NCI-H1694 treated with DMSO at 0.1 percent for 48 hours (cell line): ENCODE measurements around the gene TKTL1.
A peak's percentile ranks its signal among the peaks of the same experiment; 100 is the strongest.
"Not testable (repeated sequence)": the region's sequence is repeated elsewhere in the genome, so short reads cannot be mapped to it uniquely, and the experiment has no call there.

Experiments
- DNase-seq: peaks from one replicate; lab custom pipeline; 2025; lab: John Stamatoyannopoulos, UW

TKTL1 gene

DNA sequence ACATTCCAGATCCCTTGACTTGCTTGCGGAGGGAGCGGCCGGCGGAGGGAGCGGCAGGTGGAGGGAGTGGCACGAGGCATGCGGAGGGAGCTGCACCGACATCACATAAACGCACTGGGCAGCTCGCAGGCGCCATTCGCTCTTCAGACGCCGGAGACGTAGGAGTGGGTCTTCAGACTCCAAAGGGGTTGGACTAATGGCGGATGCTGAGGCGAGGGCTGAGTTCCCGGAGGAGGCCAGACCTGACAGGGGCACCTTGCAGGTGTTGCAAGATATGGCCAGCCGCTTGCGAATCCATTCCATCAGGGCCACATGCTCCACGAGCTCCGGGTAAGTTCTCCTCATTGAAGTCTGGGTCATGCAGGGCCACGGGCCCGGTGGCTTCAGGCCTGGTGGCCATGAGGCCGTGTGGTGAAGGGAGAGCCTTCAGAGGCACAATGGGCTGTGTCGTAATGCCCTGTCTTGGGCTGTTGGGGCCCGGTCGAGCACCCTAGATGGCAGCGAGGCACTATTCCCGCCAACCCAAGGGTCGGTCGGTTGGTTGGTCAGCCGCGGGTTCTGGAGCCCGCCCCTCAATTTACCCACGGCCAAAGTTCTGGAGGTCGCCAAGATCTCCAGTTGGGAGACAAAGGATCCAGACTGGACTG lies at the start of gene TKTL1:
TKTL1 (plus strand) TSS at position 132 of the 647 bp plus-strand sequence; CDS start at position 197, 65 bp downstream.
- no peak for DNase-seq

DNA sequence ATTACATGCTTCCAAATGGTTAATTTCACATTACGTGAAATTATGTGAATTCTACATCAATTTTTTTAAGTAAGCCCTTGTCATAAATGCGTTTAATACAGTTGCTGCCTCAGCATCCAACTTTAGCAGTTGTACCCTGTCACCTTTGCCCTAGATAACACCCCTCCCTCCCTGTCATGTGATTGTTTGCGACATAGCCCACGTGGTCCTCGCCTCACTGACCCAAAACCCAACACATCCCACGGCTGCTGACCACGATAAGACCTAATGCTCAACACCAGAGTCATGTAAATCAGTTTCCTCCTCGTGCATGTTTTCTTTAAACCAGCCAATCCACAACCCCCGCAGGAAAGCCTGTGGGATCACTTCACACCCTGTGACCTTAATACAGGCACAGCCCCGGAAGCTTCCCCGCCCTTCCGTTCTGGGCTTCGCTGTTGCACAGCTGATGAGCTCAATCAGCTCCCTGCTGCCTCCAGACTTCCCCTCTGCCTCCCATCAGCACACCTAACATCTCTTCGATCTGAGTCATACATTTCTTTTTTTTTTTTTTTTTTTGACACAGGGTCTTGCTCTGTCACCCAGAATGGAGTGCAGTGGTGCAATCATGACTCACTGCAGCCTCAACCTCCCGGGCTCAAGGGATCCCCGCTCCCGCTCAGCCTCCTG lies 48.1 kb upstream of the TKTL1 start:
- not testable (repeated sequence) for DNase-seq

DNA sequence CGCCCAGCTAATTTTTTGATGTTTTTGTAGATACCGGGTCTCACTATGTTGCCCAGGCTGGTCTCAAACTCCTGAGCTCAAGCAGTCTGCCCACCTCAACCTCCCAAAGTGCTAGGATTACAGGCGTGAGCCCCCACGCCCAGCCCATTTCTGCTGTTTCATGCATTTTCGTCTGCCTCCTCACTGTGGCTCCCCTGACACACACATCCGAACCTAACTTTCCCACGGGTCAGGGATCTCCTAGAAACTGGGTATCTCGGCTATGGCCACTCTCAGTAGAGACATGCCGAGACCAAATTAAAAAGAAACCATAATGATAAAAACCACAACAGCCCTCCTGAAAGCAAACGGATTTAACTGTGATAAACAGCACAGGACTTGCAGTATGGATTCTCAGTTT lies 47.5 kb upstream of the TKTL1 start:
- not testable (repeated sequence) for DNase-seq

DNA sequence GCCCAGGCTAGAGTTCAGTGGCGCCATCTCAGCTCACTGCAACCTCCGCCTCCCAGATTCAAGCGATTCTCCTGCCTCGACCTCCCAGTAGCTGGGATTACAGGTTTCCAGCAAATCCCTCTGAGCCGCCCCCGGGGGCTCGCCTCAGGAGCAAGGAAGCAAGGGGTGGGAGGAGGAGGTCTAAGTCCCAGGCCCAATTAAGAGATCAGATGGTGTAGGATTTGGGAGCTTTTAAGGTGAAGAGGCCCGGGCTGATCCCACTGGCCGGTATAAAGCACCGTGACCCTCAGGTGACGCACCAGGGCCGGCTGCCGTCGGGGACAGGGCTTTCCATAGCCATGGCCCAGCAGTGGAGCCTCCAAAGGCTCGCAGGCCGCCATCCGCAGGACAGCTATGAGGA lies 38.3 kb upstream of the TKTL1 start, which contains the start of gene OPN1MW3:
OPN1MW3 (plus strand) TSS at position 301 of the 400 bp plus-strand sequence; CDS start at position 339, 38 bp downstream.
- DNase-seq: not testable (repeated sequence)

DNA sequence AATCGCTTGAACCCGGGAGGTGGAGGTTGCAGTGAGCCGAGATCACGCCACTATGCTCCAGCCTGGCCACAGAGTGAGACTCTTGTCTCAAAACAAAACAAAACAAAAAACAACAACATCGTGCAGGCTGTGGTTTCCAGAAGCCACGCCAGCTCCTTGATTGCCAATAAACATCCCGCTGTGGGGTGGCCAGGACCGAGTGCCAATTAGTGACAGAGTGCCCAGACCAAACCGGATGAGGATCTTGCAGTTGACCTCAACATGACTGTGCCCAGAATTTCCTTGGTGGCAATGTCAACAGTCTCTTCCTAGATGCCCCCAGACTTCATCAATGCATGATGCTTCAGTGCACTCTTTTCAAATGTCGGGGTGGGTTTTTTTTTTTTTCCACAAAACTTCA lies 36.9 kb upstream of the TKTL1 start:
- not testable (repeated sequence) for DNase-seq

GRCh38 chrX:154263072-154263471 lies 32.5 kb upstream of the TKTL1 start:
- not testable (repeated sequence) for DNase-seq

DNA sequence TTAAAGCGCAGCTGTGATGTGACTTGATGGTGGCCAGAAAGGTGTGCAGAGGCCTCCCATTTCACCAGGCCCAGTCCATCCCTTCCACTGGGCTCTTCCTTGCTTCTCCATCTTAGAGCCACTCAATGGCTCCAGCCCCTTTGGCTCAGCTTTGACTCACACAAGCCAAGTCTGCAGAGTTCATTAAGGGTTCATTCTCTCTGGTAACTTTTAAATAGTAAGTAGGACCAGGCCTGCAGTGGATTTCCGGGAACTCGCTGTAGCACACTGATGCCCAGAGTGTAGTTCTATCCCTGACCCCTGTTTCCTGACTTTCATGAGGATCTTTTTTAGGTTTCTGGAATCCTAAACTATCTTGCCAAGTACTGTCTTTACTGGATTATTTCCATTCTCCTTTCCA lies 26.4 kb upstream of the TKTL1 start:
- not testable (repeated sequence) for DNase-seq

DNA sequence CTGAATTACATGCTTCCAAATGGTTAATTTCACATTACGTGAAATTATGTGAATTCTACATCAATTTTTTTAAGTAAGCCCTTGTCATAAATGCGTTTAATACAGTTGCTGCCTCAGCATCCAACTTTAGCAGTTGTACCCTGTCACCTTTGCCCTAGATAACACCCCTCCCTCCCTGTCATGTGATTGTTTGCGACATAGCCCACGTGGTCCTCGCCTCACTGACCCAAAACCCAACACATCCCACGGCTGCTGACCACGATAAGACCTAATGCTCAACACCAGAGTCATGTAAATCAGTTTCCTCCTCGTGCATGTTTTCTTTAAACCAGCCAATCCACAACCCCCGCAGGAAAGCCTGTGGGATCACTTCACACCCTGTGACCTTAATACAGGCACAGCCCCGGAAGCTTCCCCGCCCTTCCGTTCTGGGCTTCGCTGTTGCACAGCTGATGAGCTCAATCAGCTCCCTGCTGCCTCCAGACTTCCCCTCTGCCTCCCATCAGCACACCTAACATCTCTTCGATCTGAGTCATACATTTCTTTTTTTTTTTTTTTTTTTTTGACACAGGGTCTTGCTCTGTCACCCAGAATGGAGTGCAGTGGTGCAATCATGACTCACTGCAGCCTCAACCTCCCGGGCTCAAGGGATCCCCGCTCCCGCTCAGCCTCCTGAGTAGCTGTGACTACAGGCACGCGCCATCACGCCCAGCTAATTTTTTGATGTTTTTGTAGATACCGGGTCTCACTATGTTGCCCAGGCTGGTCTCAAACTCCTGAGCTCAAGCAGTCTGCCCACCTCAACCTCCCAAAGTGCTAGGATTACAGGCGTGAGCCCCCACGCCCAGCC lies 10.9 kb upstream of the TKTL1 start:
- not testable (repeated sequence) for DNase-seq

DNA sequence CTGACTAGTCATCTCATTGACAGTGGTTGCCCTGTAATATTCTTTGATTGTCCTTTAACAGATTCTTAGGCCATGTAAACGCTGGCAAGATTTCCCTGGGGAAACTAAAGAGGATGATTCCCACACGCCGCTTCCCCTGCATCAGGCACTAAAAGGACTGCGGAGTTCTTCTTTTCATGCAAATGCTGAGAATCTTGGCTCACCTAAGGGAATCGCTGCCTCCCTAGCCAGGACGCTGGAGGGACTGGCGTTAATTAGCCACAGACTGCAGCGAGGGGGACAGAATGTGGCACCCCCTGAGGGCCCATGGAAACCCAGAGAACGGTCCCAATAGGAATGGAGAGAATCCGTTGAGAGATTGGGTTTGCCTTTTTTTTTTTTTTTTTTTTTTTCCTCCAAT lies 9.2 kb upstream of the TKTL1 start:
- DNase-seq: not testable (repeated sequence)

DNA sequence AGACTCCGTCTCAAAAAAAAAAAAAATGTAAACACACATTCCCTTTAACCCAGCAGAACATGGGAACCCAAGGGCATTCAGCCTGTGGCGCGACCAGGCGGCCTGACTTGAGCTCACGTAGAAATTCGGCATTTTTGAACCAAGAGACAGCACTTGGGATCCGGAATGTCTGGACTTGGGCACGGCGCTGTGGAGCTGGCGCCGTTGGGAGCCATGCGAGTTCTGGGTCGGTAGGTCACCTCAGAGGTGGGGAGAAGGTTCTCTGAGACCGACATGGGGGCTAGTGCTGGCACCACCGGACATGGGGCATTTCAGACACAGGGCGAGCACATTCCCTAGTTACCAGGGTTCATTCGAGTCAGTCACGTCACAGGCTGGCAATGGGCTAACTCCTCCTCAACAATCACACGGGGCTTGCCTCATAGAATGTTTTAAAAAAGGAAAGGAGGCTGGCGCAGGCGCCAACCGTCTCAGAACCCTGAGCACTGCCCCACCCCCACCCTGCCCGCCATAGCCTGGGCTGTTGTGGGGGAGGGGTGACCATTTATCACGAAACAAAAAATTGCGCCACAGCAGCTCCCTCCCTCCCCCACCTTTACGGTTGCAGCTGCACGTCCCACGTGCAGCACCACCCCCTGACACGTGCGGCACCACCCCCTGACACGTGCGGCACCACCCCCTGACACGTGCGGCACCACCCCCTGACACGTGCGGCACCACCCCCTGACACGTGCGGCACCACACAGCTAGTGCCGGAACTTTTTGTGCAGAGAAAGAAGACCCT lies 612 bp upstream of the TKTL1 start, which contains the start of gene TEX28:
TEX28 (minus strand) TSS at position 334 of the 784 bp plus-strand sequence. CDS start 3,007 bp downstream, outside the sequence.
- DNase-seq: no peak

DNA sequence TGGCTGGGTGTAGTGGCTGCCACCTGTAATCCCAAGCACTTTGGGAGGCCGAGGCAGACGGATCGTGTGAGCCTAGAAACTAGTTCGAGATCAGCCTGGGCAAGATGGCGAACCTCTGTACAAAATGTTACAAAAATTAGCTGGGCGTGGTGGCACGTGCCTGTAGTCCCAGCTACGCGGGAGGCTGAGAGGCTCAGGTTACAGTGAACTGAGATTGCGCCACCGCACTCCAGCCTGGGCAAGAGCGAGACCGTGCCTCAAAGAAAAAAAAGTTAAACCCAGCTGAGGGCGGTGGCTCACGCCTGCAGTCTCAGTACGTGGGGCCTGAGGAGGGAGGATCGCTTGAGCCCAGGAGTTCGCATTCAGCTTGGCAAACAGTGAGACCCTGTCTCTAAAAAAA lies 1.1 kb downstream of the TKTL1 start:
- no peak for DNase-seq

GRCh38 chrX:154298312-154298711 lies 2.7 kb downstream of the TKTL1 start:
- no peak for DNase-seq

DNA sequence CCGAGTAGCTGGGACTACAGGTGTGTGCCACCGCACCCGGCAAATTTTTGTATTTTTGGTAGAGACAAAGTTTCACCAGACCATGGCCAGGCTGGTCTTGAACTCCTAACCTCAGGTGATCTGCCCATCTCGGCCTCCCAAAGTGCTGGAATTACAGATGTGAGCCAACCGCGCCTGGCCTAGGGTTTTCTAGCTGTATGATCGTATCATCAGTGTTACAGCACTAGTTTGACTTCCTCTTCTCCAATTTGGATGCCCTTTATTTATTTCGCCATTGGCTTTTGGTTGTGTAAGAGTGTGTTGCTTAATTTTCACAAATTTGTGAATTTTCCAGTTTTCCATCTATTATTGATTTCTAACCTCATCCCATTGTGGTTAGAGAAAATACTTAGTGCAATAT lies 5.2 kb downstream of the TKTL1 start:
- DNase-seq: no peak

DNA sequence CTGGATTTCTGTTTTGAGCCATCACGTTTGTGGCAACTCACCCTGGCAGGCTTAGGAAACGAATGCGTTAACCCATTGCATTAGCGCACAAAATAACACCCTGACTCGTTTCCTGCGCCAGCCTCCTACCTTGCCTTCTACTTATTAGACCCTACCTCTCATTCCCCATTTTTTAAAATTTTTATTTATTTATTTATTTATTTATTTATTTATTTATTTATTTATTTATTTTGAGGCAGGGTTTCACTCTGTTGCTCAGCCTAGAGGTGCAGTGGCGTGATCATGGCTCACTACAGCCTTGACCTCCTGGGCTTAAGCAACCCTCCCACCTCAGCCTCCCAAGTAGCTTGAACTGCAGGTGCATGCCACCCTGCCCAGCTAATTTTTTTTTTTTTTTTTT lies 7.4 kb downstream of the TKTL1 start:
- not testable (repeated sequence) for DNase-seq

DNA sequence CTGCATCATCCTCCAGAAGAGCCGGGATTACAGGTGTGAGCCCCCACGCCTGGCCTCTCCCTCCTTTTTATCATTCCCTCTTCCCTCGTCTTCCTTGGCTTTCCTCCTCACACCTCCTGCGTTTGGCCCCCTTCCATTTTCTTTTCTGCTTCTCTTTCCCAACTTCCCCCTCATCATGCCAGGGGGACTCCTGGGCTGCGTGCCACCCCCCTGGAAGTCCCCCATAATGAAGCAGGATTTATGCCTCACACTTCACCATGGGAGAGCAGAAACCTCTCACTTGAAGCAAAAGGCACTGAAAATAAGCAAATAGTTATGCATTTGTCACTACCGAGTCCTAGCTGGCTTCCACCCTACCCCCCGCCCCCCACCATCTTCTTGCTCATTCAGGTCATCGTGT lies 7.9 kb downstream of the TKTL1 start:
- no peak for DNase-seq

- no peak for DNase-seq
Measured at GRCh38 chrX:154304846-154305245, 9.3 kb downstream of the TKTL1 start.

DNA sequence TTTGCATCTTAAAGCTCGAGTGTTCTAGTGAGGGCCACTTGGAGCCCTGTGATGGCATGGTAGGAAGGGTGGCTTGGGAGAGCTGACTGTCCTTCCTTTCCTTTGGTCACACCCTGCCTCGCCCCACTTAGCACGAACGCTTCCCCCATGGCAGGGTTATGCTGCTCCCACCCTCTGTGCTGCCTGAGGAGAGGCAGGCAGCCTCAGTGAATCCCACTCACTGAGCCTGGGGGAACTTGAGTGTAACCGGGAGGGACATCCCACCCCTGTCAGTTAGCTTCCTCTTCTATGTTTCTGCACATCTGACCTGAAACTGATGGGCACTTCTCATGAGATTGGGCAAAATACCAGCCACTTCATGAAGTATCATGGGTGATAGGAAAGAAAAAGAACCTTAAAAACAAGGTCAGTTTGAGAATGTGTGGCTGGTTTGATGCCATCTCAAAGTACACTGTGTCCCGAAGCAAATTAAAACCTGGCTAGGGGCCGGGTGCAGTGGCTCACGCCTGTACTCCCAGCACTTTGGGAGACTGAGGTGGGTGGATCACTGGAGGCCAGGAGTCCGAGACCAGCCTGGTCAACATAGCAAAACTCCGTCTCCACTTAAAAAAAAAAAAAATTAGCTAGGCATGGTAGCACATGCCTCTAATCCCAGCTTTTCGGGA lies 10.1 kb downstream of the TKTL1 start:
- DNase-seq: no peak

- no peak for DNase-seq
Measured at GRCh38 chrX:154307202-154307601, 11.6 kb downstream of the TKTL1 start.

DNA sequence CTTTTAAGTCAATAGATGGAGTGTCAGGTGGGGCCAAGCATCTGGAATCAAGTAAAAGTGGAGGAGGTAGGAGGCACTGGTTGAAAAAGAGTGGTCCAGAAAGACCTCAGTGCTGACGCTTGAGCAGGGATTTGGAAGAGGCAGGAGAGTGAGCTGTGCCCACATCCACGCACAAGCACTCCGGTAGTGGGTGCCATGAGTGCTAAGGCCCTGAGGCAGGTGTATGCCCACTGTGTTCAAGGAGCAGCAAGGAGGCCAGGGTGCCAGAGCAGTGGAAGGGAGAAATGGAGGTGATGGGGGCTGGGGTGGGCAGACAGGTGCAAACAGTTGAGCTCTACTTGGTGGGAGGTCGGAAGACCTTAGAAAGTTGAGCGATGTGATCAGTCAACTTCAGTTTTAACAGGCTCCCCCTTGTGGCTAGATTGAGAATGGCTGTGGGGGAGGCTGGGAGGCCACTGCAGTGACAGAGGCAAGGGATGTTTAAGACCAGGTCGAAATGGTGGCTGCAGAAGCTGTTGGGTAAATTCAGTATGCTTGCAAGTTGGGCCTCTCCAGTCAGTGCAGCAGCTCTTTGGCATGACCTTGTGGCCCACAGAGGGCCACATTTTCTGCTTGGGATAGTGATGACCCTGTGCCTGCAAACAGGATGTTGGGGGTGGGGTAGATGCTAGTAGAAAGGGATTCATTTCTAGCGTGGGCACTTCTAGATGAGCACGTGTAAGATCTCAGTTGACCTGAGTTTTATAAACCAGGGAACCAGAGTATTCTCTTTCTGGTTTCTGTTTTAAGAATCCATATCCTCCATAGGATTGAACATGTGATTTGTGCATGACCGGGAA lies 12.7 kb downstream of the TKTL1 start:
- DNase-seq: peak; percentile 32
